Cardiac muscle cell (in vitro differentiated cells and primary cell): Measurements from ENCODE around the gene PHACTR2. TPM values are rescaled to one million over a fixed set of nuclear protein-coding genes. Genes with fewer than 3 reads are reported as not detected.

Experiments used
- DNase-seq, 2 donors: peaks; one replicate each; pipeline versions ENCODE4 v3.0.0 to v3.0.0-alpha.2; 2010 to 2017; ENCODE audit warnings: low read depth in 1 of 2, low spot score in 1 of 2
- H3K27ac ChIP-seq: fragments of 200-600 bp; sonication (generic); 2 replicates; pipeline ENCODE4 v1.5.1; 2016
- H3K27me3 ChIP-seq: fragments of 200-600 bp; sonication (generic); 2 replicates; pipeline ENCODE4 v1.6.0; 2016; ENCODE audit warnings: control low read depth
- H3K36me3 ChIP-seq: fragments of 200-600 bp; sonication (generic); 2 replicates; pipeline ENCODE4 v1.5.1; 2016; ENCODE audit warnings: control low read depth
- H3K4me1 ChIP-seq: fragments of 200-600 bp; sonication (generic); 2 replicates; pipeline ENCODE4 v1.8.1; 2017; ENCODE audit warnings: low read depth, mild to moderate bottlenecking, mixed run types
- H3K4me3 ChIP-seq: fragments of 200-600 bp; sonication (generic); 2 replicates; pipeline ENCODE4 v1.5.1; 2016; ENCODE audit warnings: mild to moderate bottlenecking
- H3K9me3 ChIP-seq: fragments of 200-600 bp; sonication (generic); 2 replicates; pipeline ENCODE4 v1.5.1; 2017; ENCODE audit warnings: low read depth, mild to moderate bottlenecking, control low read depth
- polyA plus RNA-seq: library from polyadenylated mRNA; unstranded; fragments of >200 nt; fragmentation: Nextera tagmentation; extraction: Ambion mirVana; gene quantifications from 2 replicates; pipeline ENCODE4 v1.2.1, GENCODE V29; 2016
- total RNA-seq: library from RNA; depleted of rRNA; stranded (reverse); fragments of >200 nt; gene quantifications from 2 replicates; pipeline ENCODE4 v1.2.3, GENCODE V29; 2016
- TF ChIP-seq, protein P1 (sequence below): IDR thresholded peaks from 2 replicates; pipeline ENCODE4 v1.5.1; 2012; ENCODE audit warnings: low read depth, mild to moderate bottlenecking, low read length

The PHACTR2 gene
- total and polyA plus RNA-seq, 2 experiments from 2014 or later: 47.3 to 52.3 TPM

DNA sequence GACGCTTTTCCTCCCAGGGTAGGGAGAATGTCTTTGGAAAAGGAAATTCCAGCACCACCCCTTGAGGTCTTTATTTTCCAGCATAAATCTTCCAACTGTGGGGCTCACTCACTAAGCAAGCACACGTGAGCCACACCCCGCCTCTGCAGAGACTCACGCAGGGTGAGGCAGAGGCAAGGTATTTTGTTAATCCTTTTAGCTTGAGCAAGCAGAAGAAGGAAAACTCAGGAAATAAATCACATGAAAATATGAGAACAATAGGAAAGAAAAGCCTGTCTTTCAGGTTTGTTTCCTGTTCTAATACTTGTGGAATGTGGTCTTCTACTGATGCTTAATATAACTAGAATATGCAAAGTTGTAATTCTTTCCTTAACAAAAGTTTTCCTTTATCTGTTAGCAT lies 4.1 kb upstream of the PHACTR2 start:
- TF ChIP-seq, protein P1, sequence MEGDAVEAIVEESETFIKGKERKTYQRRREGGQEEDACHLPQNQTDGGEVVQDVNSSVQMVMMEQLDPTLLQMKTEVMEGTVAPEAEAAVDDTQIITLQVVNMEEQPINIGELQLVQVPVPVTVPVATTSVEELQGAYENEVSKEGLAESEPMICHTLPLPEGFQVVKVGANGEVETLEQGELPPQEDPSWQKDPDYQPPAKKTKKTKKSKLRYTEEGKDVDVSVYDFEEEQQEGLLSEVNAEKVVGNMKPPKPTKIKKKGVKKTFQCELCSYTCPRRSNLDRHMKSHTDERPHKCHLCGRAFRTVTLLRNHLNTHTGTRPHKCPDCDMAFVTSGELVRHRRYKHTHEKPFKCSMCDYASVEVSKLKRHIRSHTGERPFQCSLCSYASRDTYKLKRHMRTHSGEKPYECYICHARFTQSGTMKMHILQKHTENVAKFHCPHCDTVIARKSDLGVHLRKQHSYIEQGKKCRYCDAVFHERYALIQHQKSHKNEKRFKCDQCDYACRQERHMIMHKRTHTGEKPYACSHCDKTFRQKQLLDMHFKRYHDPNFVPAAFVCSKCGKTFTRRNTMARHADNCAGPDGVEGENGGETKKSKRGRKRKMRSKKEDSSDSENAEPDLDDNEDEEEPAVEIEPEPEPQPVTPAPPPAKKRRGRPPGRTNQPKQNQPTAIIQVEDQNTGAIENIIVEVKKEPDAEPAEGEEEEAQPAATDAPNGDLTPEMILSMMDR: no peak
- Histone ChIP-seq H3K27me3 (no peaks in the 10 kb centered on the region), H3K4me1 (peaks cover 6% of the 10 kb centered on the region), H3K9me3 (no peaks in the 10 kb centered on the region), H3K27ac (no peak overlapping the region), H3K36me3 (no peaks in the 10 kb centered on the region), H3K4me3 (no peak overlapping the region)
- DNase-seq: peak in 1 of 2 donors; percentile 55

DNA sequence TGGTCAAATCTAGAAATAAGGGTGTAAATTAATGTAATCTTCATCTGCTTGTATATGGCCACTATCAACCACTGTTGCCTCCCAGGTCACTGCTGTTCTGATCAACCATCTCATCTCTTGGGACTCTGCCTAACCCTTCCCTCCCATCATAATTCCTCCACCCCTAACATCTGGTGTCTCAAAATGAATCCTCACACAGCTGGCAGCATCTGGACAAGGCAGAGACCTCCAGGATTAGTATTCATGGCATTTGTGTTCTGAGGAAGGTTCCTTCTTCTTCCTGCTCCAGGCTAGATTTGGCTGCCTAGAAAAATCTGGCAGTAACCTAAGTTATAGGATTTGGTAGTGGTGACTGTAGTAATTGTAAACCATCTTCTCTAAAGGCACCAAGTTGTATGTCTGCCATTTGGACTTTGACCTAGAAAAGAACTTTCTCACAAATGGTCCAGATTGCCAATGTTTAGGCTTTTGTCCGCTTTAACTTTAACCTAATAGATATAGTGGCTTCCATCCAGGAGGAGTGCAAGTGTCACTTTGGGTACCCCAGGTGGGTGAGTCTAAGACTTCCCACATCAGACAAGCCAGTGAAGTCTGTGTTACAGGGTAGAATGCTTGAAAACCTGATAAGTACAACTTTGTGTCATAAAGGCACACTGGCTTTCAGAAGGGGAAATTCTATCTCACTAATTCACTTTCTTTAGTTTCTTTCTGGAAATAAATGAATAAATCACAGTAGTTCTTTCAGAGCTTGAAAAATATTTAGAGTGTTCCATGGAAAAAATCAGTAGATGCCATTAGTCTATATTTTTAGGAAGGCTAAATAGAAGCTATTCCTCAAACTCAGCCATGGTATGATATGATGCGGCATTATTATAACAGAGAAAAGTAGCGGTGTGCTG lies 3.0 kb upstream of the PHACTR2 start:
- Histone ChIP-seq H3K4me3 (no peak overlapping the region), H3K4me1 (peaks cover 14% of the 10 kb centered on the region), H3K36me3 (no peaks in the 10 kb centered on the region), H3K27ac (no peak overlapping the region), H3K27me3 (no peaks in the 10 kb centered on the region), H3K9me3 (no peaks in the 10 kb centered on the region)
- DNase-seq: no peak
- TF ChIP-seq, protein P1: no peak

DNA sequence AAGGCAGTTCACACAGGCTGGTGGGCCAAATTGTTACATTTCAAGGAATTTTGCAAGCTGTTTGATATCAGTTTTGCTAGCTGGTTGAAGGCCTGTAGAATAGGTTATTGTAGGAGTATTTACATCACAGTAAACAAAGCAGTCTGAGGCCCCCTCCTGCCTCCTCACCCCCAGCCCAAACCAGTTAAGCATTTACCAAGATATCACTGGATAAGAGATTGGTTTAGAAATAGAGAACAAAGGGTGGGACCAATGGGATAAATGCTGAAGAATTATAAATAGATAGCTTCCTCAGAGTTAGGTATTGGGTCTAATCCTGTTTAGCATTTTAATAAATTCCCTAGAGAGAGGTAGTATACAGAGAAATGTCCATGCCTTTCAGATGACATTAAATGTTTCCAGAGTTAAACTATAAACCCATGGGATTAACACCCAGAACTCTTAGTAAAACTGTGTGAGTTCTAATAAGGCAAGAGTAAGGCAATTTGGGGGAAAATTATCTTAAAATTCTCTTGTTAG lies 2.3 kb upstream of the PHACTR2 start:
- TF ChIP-seq, protein P1: no peak
- DNase-seq: no peak
- no peaks in the 10 kb centered on the region for H3K27me3 ChIP-seq
- H3K36me3 ChIP-seq: no peaks in the 10 kb centered on the region
- H3K4me1 ChIP-seq: peaks cover 21% of the 10 kb centered on the region
- no peak overlapping the region for H3K4me3 ChIP-seq
- no peaks in the 10 kb centered on the region for H3K9me3 ChIP-seq
- H3K27ac ChIP-seq: no peak overlapping the region

DNA sequence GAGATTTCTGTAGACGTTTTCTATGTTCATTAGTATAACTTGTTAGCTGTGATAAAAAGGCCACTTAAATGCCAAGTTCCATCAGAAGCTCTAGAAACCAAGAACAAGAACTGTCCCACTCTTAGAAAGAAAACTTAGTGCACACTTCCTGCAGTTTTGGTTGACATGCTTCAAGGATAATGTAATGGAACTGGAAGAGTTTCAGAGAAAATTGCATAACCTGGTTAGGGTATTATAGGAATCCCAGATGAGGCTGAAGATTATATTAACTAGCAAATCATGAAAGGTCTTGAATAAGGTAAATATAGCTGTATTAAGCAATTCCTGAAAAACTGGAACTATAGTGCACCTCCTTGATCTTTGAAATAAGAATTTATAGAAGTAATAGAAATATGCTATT lies 1.8 kb upstream of the PHACTR2 start:
- Histone ChIP-seq H3K27ac (no peak overlapping the region), H3K9me3 (no peaks in the 10 kb centered on the region), H3K4me3 (no peak overlapping the region), H3K4me1 (peaks cover 23% of the 10 kb centered on the region), H3K36me3 (no peaks in the 10 kb centered on the region), H3K27me3 (no peaks in the 10 kb centered on the region)
- TF ChIP-seq, protein P1: no peak
- peak in 1 of 2 donors; percentile 48 for DNase-seq

DNA sequence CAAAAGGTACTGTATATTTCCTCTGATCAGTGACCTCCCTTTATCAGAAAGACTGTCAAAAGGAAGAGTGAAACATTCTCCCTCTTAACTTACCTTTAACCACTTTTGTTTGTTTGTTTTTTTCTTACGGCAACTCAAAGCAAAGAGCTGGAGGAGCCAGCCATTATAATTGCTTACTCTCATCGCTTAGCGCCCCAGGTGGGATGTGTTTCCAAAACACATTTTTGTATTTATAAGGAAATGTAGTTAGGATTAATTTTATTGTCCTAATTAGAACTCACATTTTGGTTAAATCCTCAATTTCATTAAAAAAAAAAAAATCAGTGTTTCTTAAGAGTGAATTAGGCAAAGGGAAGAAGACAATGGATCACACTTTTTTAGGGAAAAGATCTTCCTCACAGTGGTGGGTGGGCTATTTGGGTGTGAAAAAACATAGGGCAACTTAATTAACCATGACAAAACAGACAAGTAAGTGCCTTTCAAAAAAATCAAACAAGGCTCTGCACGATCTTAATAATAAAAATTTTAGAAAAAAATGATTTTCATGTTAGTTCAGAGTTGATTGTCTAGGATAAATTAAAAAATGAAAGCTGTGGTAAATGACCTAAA lies 1.2 kb upstream of the PHACTR2 start:
- no peaks in the 10 kb centered on the region for H3K27me3 ChIP-seq
- peaks cover 23% of the 10 kb centered on the region for H3K4me1 ChIP-seq
- H3K4me3 ChIP-seq: no peak overlapping the region
- H3K9me3 ChIP-seq: no peaks in the 10 kb centered on the region
- DNase-seq: no peak
- TF ChIP-seq, protein P1: no peak
- H3K27ac ChIP-seq: no peak overlapping the region
- no peaks in the 10 kb centered on the region for H3K36me3 ChIP-seq
